Urinary bladder (tissue), 4 donors: ENCODE data around the gene HID1. TPM values are rescaled to one million over a fixed set of nuclear protein-coding genes. Genes with fewer than 3 reads are reported as not detected.
"Not testable (repeated sequence)": the region's sequence is repeated elsewhere in the genome, so short reads cannot be mapped to it uniquely, and the experiment has no call there.

Source experiments
- DNase-seq: peaks from one replicate; pipeline ENCODE4 v3.0.0-alpha.2; 2015; ENCODE audit errors: extremely low spot score
- H3K27ac ChIP-seq: one replicate; pipeline ENCODE4 v1.5.1; 2013; ENCODE audit warnings: low read depth, mild to moderate bottlenecking, moderate library complexity
- H3K36me3 ChIP-seq: one replicate; pipeline ENCODE4 v1.6.1; 2013; ENCODE audit warnings: mild to moderate bottlenecking, moderate library complexity; ENCODE audit not compliant: insufficient read depth
- H3K4me1 ChIP-seq: one replicate; pipeline ENCODE4 v1.6.1; 2013; ENCODE audit warnings: mild to moderate bottlenecking, moderate library complexity; ENCODE audit not compliant: insufficient read depth
- H3K4me3 ChIP-seq: one replicate; pipeline ENCODE4 v1.5.1; 2013; ENCODE audit warnings: low read depth, low read length
- WGBS: extraction: QIAGEN DNeasy Blood & Tissue Kit; methylation state at CpG from one replicate; pipeline ENCODE4 v1.1.7; 2013; 5-methylcytosine and 5-hydroxymethylcytosine counted together
- polyA plus RNA-seq: library from polyadenylated mRNA; stranded (reverse); fragments of 200-250 nt; gene quantifications from one replicate; pipeline ENCODE4 v1.2.3, GENCODE V29; 2013
- total RNA-seq: library from RNA; depleted of rRNA; stranded (reverse); fragments of >200 nt; gene quantifications from one replicate; pipeline ENCODE4 v1.2.3, GENCODE V29; 2014
- donor health status: healthy with polysubstance abuse.
- donor health status: healthy.

Gene HID1
- total and polyA plus RNA-seq, 2 donors, result 5.7 to 13.4 TPM

DNA sequence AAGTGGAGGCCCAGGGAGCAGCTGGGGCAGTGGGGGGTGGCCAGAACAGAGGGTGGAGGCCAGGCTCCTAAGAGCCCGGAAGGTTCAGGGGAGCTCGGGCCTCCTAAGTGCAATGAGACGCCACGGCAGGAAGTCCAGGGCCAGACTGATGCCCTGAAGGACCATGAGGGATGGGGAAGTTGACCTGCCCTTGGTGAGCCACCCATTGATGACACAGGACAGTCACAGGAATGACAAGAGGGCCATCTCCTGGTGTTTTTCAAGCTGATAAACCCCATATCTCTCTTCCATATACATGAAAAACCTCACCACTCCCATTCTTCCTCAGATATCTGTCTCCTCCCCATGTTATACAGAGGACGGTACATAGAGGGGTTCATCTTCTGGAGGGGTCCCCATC lies 34.1 kb upstream of the HID1 start:
- Histone ChIP-seq H3K4me3 (no peak overlapping the region), H3K27ac (no peak overlapping the region), H3K4me1 (no peaks in the 10 kb centered on the region), H3K36me3 (no peaks in the 10 kb centered on the region)
- DNase-seq, result no peak
- WGBS, result 89% methylated on average over 5 of the region's 5 CpGs

DNA sequence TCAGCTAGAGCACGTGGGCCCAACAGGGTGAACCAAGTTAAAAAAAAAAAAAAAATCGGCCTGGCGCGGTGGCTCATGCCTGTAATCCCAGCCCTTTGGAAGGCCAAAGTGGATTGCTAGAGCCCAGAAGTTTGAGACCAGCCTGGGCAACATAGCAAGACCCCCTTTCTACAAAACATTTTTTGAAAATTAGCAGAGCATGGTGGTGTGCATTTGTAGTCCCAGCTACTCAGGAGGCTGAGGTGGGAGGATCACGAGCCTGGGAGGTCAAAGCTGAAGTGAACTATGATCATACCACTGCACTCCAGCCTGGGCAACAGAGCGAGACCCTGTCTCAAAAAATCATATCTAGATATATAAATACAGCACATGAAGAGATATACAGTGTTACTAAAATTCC lies 33.5 kb upstream of the HID1 start:
- not testable (repeated sequence) for H3K4me3 ChIP-seq, H3K4me1 ChIP-seq, H3K27ac ChIP-seq, H3K36me3 ChIP-seq, DNase-seq
- 95% methylated on average over 6 of the region's 6 CpGs for WGBS

DNA sequence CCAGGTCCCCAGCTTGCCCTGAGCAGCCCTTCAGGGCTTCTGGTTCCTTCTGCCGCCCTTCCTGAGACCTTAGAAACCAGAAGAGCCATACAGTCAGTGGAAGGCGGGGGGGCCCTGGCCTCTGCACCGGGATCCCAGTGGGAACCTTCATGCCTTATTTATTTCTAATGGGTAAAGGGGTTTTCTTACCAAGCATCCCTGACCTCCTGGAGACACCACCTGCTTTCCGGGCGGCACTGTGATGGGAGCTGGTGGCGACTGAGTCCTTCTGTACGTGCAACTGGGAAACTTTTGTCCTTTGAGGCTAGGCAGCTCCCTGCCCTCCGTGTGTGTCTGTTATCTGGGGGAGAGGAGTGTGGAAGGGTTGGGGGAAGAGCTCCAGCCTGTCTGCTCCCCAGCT lies 32.7 kb upstream of the HID1 start:
- Histone ChIP-seq H3K27ac (no peak overlapping the region), H3K4me3 (no peak overlapping the region), H3K36me3 (no peaks in the 10 kb centered on the region), H3K4me1 (no peaks in the 10 kb centered on the region)
- DNase-seq, result no peak
- WGBS, result 89% methylated on average over 8 of the region's 8 CpGs

DNA sequence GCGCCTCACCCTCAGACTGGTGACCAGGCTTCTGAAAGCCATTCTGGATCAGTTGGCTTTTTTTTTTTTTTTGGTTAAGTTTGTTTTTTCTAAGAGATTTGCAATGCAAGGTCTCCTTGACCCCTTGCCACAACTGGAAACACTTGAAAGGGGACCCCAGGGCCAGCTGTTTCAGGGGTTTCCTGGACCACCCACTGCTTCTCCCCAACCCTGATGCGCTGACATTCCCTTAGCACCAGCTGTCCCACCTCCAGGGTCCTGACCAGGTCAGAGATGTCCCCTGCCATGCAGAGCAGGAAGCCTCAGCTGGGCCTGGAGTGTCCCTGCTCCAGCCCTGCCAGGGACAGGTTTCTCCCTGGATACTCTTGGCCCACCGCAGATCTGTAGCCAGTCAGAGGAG lies 31.8 kb upstream of the HID1 start:
- Histone ChIP-seq H3K27ac (no peak overlapping the region), H3K4me1 (no peaks in the 10 kb centered on the region), H3K36me3 (no peaks in the 10 kb centered on the region), H3K4me3 (no peak overlapping the region)
- WGBS, result 97% methylated on average over 3 of the region's 3 CpGs
- DNase-seq, result no peak

DNA sequence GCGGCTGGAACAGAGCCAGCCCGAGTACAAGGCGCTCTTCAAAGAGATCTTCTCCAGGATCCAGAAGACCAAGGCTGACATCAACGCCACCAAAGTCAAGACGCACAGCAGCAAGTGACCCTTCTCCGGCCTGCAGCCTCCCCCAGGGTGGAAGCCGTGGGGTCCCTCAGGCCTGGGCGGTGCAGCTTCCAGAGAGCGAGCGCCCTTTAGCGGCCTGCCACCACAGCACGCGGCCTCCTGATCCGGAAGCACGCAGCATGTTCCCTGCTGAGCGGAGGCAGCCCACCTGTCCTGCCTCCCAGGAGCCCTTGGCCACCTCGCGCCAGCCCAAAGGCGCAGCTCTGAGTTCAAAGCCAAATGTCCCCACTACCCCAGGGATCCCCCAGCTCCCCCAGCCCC lies 31.4 kb upstream of the HID1 start:
- no peaks in the 10 kb centered on the region for H3K36me3 ChIP-seq
- no peaks in the 10 kb centered on the region for H3K4me1 ChIP-seq
- no peak overlapping the region for H3K4me3 ChIP-seq
- no peak overlapping the region for H3K27ac ChIP-seq
- 95% methylated on average over 19 of the region's 19 CpGs for WGBS
- DNase-seq, result no peak

DNA sequence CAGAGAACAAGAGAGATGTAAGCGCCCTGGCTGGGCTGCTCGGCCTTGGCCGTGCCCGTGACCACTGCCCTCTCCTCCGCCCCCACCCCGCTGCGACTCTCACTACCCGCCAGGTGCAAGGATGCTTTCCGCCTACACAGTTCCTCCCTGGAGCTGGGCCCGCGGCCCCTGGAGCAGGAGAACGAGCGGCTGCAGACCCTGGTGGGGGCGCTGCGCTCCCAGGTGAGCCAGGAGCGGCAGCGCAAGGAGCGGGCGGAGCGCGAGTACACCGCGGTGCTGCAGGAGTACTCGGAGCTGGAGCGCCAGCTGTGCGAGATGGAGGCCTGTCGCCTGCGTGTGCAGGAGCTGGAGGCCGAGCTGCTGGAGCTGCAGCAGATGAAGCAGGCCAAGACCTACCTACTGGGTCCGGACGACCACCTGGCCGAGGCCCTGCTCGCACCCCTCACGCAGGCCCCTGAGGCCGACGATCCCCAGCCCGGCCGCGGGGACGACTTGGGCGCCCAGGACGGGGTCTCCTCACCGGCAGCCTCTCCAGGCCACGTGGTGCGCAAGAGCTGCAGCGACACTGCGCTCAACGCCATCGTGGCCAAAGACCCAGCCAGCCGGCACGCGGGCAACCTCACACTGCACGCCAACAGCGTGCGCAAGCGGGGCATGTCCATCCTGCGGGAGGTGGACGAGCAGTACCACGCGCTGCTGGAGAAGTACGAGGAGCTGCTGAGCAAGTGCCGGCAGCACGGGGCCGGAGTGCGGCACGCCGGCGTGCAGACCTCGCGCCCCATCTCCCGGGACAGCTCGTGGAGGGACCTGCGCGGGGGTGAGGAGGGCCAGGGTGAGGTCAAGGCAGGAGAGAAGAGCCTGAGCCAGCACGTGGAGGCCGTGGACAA lies 30.8 kb upstream of the HID1 start:
- no peaks in the 10 kb centered on the region for H3K4me1 ChIP-seq
- no peaks in the 10 kb centered on the region for H3K36me3 ChIP-seq
- WGBS, result 88% methylated on average over 76 of the region's 76 CpGs
- no peak overlapping the region for H3K27ac ChIP-seq
- DNase-seq, result no peak
- H3K4me3 ChIP-seq, result no peak overlapping the region

DNA sequence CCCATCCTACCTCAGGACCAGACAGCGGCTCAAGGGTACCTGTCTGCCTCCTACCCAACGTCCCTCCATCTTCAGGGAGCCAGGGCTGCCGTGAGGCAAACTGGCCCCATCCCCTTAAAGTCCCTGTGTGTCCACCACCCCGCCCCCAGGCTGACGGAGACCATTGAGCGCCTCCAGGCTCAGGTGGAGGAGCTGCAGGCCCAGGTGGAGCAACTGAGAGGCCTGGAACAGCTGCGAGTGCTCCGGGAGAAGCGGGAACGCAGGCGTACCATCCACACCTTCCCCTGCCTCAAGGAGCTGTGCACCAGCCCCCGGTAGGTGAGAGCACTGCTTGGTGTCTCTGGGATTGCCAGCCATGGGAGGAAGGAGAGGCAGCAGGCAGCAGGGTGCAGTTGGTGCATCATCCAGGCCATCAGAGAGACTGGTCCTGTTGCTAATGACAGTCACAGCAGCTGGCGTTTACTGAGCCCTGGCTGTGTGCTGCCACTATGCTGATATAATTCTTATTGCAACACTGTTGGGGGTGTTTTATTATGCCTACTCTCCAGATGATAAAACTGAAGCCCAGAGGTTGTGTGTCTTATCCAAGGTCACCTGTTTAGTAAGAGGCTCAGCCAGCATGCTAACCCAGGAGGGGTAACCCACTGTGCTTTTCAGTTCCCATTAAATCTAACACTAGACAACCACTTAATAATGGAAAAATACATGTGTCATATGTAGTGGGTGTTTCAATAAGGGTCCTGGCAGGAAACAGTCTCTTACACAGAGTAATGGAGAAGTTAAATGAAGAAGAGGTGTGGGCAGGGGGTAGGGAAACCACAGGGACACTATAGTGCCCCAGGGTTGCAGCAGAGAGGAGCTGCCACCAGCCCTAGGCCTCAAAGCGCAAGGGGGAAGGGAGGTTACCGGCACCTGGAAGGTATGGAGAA lies 29.6 kb upstream of the HID1 start:
- Histone ChIP-seq H3K36me3 (no peaks in the 10 kb centered on the region), H3K4me3 (no peak overlapping the region), H3K4me1 (no peaks in the 10 kb centered on the region), H3K27ac (no peak overlapping the region)
- WGBS, result 92% methylated on average over 15 of the region's 15 CpGs
- DNase-seq, result no peak

DNA sequence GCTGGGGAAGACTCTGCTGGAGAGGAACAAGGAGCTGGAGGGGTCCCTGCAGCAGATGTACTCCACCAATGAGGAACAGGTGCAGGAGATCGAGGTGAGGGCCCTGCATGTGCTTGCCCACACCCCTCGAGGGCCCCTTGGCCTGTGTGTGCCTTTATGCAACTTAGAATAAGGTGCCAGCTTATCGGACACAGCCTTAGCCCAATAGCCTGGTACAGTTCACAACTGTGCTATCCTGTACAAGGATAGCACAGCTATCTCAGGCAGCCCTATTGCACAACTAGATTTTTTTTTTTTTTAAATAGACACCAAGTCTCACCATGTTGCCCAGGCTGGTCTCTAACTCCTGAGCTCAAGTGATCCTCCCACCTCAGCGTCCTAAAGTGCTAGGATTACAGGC lies 27.0 kb upstream of the HID1 start:
- H3K4me1 ChIP-seq, result no peaks in the 10 kb centered on the region
- no peak overlapping the region for H3K27ac ChIP-seq
- DNase-seq, result no peak
- 91% methylated on average over 4 of the region's 4 CpGs for WGBS
- no peak overlapping the region for H3K4me3 ChIP-seq
- H3K36me3 ChIP-seq, result no peaks in the 10 kb centered on the region

DNA sequence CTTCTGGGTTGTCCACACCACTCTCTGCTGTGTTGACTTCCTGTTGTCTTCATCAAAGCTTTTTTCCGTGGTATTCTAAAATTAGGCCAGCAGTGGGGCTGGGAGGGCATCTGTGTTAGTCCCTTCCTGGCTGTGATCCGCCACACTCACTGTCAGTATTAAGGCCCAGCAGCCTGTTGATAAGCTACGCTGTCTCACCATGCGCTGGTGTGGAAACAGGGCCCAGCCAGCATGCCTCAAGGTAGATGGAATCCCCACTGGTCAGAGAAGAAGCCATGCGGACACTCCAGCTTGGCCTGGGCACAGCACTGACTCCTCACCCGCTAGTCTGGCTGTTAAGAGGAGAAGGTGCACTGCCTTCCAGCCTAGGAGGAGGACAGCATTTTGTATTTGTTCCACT lies 26.2 kb upstream of the HID1 start:
- H3K4me1 ChIP-seq, result no peaks in the 10 kb centered on the region
- no peak overlapping the region for H3K27ac ChIP-seq
- no peak overlapping the region for H3K4me3 ChIP-seq
- DNase-seq, result no peak
- no peaks in the 10 kb centered on the region for H3K36me3 ChIP-seq
- WGBS, result 84% methylated on average over 6 of the region's 6 CpGs

DNA sequence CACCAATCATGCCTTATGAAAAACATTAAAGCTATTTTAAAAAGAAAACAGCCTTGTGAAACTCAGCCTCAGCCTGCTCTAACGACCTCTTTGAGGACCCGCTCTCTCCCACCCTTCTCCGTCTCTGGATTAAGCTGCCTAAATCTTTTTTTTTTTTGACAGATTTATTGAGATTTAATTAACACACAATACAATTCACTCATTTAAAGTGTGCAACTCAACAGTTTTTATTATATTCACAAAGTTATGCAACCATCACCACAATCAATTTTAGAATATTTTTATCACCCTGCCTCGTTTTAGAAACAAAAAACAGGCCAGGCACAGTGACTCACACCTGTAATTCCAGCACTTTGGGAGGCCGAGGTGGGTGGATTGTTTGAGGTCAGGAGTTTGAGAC lies 23.3 kb upstream of the HID1 start:
- Histone ChIP-seq H3K4me1 (no peaks in the 10 kb centered on the region), H3K4me3 (no peak overlapping the region), H3K27ac (no peak overlapping the region), H3K36me3 (no peaks in the 10 kb centered on the region)
- DNase-seq, result no peak
- WGBS, result 83% methylated on average over 5 of the region's 5 CpGs

DNA sequence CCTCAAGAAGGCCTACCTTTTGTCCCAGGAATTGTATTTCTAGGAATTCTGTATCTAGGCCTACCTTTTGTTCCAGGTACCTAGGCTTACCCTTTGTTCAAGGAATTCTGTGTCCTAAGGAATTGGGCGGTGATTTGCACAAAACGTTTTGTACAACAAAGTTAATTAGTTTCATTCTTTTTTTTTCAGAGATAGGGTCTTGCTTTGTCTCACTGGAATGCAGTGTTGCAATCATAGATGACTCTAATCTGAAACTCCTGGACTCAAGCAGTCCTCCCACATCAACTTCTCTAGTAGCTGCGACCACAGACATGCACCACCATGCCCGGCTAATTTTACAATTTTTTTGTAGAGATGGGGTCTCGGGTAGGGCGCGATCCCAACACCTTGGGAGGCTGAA lies 21.9 kb upstream of the HID1 start:
- Histone ChIP-seq H3K27ac (no peak overlapping the region), H3K4me3 (no peak overlapping the region), H3K36me3 (no peaks in the 10 kb centered on the region), H3K4me1 (no peaks in the 10 kb centered on the region)
- DNase-seq, result no peak
- WGBS, result 86% methylated on average over 7 of the region's 7 CpGs

DNA sequence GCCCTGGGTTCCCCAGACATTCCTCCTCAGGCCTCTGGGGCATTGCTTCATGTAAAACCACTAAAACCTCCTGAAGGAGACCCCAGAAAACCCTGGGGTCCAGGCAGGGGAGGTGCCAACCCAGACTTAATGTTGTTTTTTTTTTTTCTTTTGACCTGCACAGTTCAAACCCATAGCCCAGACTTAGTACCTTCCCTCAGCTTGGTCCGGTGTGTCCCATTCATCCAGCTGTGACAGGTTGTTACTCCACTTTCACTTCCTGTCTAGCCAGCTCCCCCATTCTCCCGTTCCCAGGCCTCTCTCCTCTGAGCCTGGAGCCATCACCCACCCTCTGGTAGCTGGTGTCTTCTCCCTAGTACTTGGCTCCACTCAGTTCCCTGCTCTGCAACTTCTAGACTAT lies 19.7 kb upstream of the HID1 start:
- WGBS, result 64% methylated on average over 2 of the region's 2 CpGs
- no peaks in the 10 kb centered on the region for H3K36me3 ChIP-seq
- DNase-seq, result no peak
- H3K4me3 ChIP-seq, result no peak overlapping the region
- no peak overlapping the region for H3K27ac ChIP-seq
- no peaks in the 10 kb centered on the region for H3K4me1 ChIP-seq

DNA sequence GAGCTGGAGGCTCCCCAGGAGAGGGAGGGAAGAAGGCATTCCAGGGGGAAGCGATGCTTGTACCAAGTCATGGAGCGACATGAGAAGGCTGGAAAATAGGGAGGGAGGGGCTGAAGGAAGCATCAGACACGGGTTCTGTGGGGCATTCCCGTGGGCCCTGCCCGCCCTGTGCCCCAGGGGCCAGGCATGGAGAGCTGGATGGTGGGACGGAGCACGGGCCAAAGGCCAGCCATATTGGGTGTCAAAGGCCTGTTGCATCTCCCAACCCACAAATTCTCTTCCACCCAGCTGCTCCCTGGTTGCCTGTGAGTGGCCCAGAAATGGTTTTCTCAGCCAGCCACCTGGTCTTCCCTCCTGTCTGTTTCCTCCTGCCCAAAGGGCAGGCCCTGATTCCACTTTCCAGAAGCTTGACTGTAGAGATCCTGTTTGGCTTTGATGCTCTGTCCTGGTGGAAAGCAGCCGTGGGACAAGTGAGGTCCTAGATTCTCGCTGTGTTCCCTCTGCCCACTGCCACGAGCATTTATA lies 18.1 kb upstream of the HID1 start:
- Histone ChIP-seq H3K36me3 (no peaks in the 10 kb centered on the region), H3K27ac (no peak overlapping the region), H3K4me3 (no peak overlapping the region), H3K4me1 (no peaks in the 10 kb centered on the region)
- DNase-seq, result no peak
- WGBS, result 92% methylated on average over 10 of the region's 10 CpGs
